GM20000 (cell line): Measurements from ENCODE around the gene CPTP.

ENCODE experiments used
- DNase-seq: peaks from one replicate; pipeline ENCODE4 v3.0.0; 2012; ENCODE audit warnings: low spot score
- TF ChIP-seq, protein P1 (sequence below): IDR thresholded peaks from 2 replicates; pipeline ENCODE4 v1.5.1; 2012; ENCODE audit warnings: mild to moderate bottlenecking, control low read depth; ENCODE audit errors: extremely low read depth, missing control alignments

CPTP gene

GRCh38 chr1:1335792-1336248 is 11.2 kb downstream of the CPTP start:
- TF ChIP-seq, protein P1, sequence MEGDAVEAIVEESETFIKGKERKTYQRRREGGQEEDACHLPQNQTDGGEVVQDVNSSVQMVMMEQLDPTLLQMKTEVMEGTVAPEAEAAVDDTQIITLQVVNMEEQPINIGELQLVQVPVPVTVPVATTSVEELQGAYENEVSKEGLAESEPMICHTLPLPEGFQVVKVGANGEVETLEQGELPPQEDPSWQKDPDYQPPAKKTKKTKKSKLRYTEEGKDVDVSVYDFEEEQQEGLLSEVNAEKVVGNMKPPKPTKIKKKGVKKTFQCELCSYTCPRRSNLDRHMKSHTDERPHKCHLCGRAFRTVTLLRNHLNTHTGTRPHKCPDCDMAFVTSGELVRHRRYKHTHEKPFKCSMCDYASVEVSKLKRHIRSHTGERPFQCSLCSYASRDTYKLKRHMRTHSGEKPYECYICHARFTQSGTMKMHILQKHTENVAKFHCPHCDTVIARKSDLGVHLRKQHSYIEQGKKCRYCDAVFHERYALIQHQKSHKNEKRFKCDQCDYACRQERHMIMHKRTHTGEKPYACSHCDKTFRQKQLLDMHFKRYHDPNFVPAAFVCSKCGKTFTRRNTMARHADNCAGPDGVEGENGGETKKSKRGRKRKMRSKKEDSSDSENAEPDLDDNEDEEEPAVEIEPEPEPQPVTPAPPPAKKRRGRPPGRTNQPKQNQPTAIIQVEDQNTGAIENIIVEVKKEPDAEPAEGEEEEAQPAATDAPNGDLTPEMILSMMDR = no peak
- DNase-seq = no peak

DNA sequence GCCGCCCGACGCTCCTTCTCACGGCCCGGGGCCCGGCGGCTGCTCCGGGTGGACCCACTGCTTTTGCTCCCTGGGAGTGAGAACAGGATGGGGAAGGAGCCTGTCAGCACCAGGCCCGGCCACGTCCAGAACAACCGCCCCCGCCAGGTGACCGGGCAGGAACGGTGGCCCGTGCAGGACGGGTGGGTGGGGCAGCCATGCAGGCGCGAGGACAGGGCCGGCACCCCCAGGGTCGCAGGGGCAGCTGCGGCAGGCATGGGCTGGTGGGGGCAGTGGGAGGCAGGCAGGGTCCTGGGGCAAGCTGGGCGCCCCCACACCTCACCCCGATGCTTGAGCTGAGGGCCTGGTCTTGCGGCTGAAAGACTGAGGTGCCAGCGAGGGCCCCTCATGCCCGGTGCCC is 11.8 kb downstream of the CPTP start:
- TF ChIP-seq, protein P1 = no peak

GRCh38 chr1:1336931-1337792 is 12.6 kb downstream of the CPTP start:
- TF ChIP-seq, protein P1 = no peak

More for the DNA sequence above, 11.8 kb downstream of the CPTP start:
- DNase-seq = no peak

GRCh38 chr1:1337793-1338147 is 13.2 kb downstream of the CPTP start:
- DNase-seq = peak; percentile 89
- TF ChIP-seq, protein P1 = no peak

More at GRCh38 chr1:1336931-1337792, 12.6 kb downstream of the CPTP start:
- peak; percentile 26 for DNase-seq

GRCh38 chr1:1338278-1338677 is 13.7 kb downstream of the CPTP start:
- TF ChIP-seq, protein P1 = no peak
- DNase-seq = no peak

- no peak for DNase-seq
- TF ChIP-seq, protein P1 = no peak
These were observed 15.6 kb downstream of the CPTP start for GRCh38 chr1:1340185-1340584.

- DNase-seq = no peak
- TF ChIP-seq, protein P1 = no peak
These were observed 16.4 kb downstream of the CPTP start for GRCh38 chr1:1340791-1341548.
